GM12878 (cell line): ENCODE measurements around the gene LNPK.

Source experiments
- CBX5 ChIP-seq: sonication (generic); IDR thresholded peaks from 2 replicates; pipeline ENCODE4 v1.6.1; 2016; ENCODE audit warnings: low read depth, moderate library complexity, mild to moderate bottlenecking, inconsistent platforms
- FOXM1 ChIP-seq: IDR thresholded peaks from 2 replicates; pipeline ENCODE4 v1.6.1; 2012; ENCODE audit warnings: low read depth, mild to moderate bottlenecking, inconsistent platforms, low read length, moderate library complexity
- RFX5 ChIP-seq: IDR thresholded peaks from 2 replicates; pipeline ENCODE4 v1.6.1; 2011; ENCODE audit warnings: low read depth, low read length, improper control_type of control experiment

GRCh38 chr2:176022048-176022447 lies 20.0 kb upstream of the LNPK start:
- TF ChIP-seq RFX5: no peak
- no peak for TF ChIP-seq FOXM1
- no peak for TF ChIP-seq CBX5
